HG02571 (cell line): ENCODE data around the gene SDHA.

Experiments
- ATAC-seq: cut with Tn5 transposase; IDR thresholded peaks from one replicate; pipeline ENCODE4 v1.9.1; 2021; ENCODE audit warnings: mild to moderate bottlenecking, moderate library complexity; ENCODE audit not compliant: unreplicated experiment

Gene SDHA

DNA sequence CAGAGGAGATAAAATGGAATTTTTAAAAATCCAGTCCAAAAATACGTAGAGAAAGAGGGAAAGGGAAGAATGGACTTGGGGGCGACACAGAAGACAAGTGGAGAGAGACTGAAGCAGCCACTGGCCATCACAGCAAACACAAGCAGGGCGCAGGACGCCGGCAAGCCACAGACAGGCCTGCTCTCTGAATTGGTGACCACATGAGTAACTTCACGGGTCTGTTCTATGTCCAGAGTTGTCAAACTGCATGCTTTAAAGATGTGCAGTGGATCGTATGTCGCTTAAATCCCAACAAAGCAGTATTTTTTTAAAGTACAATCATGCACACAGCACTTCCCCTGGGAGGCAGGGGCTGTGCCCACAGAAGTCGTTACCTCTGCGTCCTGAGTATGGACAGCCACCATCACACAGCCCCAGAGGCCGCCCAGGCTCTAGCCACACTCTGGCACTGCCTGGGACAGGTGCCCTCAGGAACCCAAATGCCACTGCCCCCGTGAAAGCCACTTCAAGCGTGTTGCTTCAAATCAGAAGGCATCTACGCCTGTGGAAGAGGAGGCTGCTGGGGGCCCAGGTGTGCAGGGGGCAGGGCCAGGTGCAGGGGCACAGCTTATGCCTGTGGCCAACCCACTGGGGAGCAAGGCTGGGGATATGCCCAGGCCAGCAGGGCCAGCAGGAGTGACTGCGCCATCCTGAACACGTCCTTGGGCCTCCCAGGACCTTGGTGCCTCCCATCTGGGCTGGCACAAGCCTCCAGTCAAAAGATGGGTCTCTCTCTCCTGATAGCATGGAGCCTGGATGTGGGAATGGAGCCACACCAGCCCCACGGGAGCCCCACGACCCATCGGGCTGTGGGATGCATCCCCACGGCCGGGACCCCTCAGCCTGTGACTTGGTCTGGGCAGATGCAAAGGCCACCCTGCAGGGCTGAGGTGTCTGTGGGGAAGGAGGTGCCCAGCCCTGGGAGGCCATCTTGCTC lies 32.7 kb upstream of the SDHA start:
- no peak for ATAC-seq

DNA sequence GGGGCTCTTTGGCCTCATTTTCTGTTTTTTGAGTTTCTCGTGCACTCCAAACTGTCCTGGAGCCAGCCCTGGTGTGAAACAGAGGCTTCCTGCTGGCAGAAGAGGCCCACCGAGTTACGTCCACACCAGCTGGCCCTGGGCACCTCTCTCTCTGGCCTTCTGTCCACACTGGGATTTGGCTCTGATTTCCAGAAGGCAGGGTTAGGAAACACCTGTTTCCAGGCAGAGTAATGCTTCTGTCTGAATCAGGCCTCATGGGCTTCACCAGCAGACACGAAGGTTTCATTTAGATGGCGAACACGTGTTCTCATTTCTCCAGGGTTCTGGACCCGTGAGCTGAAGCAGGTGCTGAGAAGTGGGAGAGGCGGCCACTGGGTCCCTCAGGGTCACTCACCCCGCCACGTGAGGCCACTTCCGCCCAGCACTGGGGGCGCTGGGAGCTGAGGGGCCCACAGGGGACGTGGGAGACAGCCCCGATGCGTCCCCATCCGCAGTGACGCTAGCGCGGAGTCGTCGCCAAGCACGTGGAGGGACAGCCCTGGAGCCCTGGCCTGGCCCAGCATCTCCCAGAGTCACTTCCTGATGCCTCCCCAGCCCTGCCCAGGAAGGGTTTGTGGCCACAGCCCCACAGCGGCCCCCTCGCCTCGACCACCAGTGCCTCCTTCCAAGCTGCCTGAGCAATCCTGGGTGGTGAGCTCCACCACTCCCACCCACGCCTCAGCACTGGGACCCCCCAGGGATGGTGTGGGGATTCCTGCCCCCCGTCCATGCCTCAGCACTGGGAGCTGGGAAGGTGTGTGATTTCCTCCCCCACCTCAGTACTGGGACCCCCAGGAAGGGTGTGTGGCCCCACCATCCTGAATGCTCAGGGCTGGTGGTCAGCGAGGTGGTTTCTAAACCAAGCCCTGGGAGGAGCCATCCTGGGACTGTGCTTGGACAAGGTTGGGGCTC lies 31.8 kb upstream of the SDHA start:
- no peak for ATAC-seq

DNA sequence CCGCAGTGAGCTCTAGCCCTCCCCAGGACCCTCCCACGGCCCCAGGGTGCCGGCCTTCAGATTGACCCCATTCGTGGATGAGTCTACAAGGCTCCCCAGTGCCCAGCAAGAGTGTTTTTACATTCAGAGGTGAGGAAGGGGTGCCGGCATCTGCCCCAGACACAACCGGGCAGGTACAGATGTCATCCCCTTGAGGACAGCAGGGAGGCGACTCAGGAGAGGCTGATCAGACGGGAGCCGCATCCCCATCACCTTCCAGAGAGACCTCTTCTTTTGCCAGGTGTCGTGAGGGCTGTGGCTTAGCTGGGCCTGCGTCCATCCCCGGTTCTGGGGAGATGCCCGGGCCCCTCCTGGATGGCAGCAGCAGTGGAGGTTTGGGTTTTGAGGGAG lies 31.1 kb upstream of the SDHA start:
- no peak for ATAC-seq

DNA sequence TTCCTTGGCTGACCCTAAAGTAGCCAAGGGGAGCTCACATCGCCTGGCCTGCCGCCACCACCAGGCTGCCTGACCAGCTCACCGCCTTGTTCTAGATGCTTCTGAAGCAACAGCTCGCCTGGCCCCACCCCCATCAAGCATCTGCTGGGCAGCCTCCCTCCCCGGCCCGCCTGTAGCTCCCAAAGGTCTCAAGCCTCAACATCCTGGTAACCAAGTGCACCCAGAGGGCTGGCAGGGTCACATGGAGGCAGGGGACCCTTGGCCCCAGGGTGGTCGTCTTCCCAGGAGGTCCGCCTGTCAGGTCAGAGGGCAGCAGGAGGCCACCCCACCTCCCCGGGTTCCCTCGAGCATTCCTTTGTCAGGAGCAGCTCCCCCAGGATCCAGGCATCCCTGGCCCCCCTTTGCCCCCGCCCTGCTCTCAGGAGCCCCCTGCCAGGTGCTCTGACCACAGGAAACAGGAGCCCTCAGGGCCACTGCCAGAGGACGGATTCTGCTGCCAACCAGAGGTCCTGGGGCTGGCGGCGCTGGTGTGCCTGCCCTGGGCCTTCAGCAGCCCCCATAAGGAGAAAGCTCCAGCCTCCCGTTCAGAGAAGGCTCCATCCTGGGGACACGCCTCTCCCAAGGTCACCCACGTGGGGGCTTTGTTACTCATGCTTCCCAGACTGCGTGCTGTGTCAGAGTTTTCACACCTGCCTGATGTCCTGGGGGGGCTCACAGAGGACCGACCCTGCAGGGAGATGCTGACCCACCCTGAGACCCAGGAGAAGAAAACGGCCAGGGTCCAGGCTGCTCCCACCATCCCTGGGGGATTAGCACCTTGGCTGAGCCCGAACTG lies 30.3 kb upstream of the SDHA start:
- ATAC-seq, result no peak

DNA sequence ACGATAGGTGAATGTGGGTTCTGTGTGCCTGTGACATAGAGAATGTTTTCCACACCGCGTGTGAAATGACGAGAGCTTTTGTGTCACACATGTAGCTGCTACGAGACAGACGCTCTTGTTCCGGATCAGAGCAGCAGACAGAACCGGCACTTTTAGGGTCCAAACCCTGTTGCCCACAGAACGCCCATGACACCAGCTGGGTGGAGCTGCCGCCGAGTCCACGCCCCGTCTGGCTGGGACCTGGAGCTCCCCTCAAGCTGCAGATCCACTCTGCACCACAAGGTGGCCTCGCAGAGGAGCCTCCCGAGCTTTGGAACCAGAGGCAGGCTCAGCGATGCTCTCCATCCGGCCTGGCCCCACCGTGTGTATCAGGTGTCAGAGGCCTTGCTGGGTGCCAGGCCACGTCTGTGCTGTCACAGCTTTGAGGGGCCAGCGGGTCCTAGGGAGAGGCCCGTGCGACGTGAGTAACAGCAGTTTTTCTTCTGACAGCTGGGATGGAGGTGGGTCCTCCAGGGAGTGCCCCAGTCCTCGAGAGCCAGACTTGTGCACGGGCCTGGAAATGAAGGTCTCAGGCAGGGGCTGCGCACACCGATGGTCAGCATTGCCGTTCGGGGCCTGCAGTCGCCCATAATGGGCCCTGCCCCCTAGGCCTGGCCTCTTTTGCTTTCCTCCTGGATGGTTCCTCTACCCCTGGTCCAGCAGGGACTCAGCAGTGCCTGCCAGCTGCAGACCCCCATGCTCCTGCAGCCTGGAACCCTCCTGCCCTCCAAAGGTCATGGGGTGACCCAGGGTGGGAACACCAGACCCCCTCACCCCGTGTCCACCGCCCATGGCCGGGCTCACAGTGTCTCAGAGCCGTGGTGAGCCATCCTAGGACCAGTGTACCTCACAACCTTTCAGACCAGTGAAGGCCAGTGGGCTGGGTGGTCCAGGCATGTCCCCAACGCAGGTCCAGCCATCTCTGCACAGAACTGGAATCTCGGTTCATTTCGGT lies 29.3 kb upstream of the SDHA start:
- peak; percentile 59 for ATAC-seq

DNA sequence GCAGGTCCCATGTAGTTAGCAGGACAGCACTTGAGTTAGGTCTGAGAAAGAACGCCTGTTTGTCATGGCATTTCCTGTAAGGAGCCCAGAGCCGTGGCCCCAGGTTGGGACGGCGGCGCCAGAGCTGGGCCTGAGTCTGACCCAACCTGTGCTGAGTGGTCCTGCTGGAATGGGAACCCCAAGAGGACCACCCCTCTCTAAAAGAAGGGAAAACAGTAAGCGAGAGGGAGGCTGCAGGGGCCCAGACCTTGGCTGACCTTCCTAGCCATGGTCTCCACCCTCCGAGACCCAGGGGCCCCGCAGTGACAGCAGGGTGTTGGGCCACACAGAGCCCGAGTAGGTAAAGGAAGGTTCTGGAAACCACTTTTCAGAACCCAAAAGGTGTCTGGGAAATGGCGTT lies 28.6 kb upstream of the SDHA start:
- ATAC-seq, result no peak

DNA sequence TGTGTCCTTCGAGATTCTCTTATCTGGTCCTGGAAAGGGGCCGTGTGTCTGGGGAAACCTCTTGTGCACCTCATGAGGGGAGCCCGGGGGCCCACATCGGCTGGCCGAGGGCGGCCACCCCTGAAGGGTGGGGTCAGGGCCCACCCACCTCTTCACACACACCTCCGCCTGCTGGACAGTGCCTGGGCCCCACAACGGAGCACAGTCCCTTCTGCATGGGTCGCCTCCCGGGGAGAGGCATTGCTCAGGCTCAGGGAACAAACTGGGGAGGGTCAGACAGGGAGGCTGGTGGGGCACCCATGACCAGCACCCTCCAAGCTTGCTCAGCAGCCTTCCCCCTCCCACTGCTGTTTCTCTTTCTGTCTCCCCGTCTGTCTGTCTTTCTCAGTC lies 28.1 kb upstream of the SDHA start:
- ATAC-seq, result no peak

DNA sequence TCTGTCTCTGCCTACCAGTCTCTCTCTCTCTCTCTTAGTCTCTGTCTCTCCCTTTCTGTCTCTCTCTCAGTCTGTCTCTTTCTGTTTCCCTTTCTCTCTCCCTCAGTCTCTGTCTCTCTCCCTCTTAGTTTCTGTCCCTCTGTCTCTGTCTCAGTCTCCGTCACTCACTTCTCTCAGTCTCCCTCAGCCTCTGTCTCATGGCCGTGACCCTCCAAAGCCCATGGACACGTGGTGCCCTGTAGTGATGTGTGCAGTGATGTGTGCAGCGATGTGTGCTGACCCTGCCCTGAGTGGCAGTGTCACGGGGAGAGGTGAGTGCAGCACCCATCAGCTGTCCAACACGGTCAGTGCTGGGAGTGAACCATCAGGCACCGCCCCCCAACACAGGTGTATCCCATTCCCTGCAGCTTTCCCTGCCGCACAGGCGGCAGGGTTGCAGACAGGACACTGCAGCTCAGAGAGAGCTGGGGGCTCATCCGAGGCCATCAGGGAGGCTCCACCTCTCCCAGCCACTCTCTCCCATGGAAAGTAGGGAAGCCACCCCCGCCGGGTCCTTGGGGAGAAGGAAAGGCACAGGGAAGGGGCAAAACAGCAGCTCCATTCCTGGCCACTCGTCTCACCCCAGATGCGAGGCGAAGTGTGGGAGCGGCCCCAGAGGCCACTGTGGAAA lies 27.6 kb upstream of the SDHA start:
- ATAC-seq, result peak; percentile 38

DNA sequence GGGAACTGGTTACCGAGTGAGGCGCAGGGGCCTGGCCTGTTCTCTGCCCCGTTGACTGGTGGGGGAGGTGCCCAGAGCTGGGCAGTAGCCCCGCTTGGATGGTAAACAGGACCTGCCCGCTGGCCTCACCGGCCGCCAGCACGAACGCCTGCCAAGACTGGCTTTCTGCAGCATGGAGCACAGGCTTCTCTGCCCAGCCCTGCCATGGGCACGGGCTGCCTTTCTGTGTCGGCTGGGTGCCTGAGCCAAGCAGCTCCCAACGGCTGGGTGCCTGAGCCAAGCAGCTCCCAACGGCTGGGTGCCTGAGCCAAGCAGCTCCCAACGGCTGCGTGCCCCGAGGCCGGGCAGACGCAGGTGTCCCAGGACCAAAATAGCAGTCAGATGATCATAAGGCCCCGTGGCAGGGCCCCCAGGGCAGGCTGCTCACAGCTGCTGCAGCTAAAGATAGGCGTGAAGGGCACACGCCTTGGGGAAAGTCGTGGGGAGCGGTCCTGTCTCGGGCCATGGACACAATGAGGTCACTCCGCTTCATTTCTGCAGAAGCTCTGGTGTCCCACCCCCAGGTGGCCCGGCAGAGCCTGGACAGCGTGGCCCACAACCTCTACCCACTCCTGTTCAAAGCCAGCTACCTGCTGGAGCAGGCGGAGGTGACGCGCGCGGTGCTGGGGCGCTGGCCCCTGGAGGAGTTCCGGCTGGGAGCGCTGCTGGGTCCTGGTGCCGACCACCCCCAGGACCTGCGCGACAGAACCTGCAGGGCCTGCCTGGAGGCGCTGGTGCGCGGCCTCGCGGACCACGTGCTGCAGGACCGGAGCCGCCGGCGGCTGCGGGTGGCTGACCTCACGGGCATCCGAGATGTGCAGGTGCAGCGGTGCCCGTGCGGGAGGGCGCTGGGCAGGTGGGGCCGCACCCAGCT lies 26.8 kb upstream of the SDHA start, which contains the start of gene LRRC14B:
LRRC14B (plus strand) TSS at position 460 of the 913 bp plus-strand sequence; CDS start at position 504, 44 bp downstream.
- ATAC-seq, result peak; percentile 37

DNA sequence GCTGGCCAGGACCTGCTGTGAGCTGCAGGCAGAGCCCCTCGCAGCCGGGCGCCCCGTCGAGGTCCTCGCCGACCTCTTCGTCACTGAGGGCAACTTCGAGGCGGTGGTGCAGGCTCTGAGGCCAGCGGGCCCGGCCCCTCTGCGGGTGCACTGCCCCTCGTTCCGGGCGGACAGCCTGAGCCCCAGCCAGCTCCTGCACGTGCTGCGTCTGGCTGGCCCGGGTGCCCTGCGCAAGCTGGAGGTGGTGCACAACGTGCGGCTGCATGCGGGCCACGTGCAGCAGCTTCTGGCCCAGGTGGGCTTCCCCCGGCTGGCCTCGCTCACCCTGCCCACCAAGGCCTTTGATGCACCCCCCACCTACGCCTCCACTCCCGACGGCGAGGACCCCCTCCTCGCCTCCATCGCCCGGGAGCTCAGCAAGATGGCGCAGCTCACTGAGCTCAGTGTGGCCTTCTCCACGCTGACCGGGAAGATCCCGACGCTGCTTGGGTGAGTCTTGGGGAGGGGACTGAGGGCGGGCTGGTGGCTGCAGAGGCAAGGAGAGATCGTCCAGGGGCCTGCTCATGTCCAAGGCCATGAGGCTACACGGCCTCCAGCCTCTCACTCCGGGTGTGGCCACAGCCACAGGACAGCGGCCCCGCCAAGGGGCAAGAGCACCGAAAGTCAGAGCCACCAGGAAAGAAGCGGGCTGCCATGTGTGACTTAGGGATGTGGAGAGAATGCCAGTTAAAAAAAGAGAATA lies 26.0 kb upstream of the SDHA start:
- no peak for ATAC-seq

DNA sequence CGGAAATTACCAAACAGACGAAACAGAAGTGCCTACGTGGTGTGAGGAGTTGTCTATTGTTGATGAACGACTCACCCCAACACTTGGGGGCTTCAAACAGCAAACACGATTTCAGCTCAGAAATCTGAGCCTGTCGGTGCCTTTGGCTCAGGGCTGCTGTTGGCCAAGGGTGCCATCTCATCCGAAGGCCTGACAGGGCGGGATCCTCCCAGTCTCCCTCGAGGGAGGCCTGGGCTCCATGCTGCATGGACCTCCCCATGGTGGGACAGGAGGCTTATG lies 25.5 kb upstream of the SDHA start:
- no peak for ATAC-seq

DNA sequence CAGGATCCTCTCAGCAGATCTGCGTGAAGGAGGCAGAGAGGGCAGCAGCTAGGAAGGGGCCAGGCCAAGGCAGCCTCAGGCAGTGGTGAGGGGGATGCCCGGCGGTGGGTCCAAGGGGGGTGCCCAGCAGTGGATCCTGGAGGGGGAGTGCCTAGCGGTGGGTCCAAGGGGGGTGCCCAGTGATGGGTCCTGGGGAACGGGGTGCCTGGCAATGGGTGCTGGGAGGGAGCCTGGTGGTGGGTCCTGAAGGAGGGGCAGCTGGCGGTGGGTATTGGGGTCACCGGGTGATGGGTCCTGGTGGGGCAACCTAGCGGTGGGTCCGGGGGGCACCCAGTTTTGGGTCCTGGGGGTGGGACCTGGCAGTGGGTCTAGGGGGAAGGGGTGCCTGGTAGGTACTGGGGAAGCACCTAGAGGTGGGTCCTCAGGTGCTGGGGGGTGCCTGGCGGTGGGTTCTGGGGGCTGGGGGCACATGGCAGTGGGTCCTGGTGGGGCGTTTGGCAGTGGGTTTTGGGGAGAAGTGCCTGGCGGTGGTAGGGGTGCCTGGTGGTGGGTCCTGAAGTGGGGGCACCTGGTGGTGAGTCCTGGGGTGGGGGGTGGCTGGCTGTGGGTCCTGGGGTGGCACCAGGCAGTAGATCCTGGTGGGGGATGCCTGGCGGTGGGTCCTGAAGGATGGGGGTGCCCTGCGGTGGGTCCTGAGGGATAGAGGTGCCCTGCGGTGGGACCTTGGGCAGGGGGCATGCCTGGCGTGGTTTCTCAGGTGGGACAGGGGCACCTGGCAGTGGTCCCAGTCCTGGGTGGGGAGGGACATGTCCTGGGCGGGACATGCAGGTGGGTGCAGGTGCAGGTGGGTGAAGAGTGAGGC lies 24.9 kb upstream of the SDHA start:
- no peak for ATAC-seq

DNA sequence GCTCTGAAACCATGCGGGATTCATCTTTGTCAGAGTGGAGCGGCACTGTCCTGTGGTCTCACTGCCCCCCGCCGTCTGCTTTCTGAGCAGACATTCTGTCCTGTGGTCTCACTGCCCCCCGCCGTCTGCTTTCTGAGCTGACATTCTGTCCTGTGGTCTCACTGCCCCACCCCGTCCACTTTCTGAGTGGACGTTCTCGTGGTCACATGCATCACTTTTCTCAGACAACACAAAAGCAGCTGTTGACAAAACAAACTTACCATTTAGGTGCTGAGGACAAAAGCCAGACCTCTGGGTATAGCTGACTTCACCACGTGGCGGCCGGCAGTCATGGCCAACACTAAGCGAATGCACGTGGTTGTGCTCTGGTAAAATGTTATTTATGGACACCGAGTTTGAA lies 24.0 kb upstream of the SDHA start:
- ATAC-seq, result no peak

DNA sequence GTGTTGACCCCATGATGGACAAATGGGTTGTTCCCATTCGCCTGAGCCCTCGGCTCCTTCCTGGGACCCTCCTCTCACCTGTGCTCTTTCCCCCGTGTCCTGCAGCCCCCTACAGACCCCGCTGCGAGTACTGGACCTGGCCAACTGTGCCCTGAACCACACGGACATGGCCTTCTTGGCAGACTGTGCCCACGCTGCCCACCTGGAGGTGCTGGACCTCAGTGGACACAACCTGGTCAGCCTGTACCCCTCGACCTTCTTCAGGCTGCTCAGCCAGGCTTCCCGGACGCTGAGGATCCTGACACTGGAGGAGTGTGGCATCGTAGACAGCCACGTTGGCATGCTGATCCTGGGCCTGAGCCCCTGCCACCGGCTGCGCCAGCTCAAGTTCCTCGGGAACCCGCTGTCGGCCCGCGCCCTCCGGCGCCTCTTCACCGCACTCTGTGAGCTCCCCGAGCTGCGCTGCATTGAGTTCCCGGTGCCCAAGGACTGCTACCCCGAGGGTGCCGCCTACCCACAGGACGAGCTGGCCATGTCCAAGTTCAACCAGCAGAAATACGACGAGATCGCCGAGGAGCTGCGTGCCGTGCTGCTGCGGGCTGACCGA lies 23.4 kb upstream of the SDHA start:
- no peak for ATAC-seq

DNA sequence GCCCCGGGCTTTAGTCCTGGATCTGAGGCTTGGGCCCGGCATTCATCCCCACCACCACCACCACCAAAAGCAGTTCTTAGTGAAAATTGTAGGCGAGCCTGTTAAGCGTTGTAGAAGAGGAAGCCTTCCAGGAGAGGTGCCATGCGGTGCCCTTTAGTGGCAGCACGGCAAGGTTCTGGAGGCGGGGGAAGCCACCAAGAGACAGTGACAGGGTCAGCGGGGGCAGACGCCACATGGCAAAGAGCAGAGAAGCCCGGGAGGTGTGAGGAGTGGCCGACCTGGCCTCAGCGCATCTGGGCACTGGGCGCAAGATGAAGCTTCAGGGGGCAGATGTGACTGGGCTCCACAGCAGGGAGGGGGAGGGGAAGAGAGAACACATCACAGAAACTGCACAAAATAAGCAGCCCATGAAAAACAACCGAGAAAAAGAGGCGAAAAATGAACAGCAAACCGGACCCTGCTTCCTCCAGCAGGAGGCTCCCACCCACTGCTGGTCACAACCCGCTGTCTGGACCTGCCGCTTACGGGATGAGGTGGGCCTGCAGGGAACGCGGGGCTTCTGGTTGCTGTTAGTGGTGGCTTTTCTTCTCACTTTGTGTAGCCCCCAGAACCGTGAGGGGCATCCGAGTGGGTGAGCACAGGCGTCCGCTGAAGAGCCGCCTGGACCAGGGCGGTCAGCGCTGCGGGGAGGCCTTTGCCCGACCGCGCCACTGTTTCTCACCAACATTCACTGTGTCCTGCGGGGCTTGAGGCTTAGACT lies 22.5 kb upstream of the SDHA start:
- no peak for ATAC-seq
